Glutamatergic neuron (in vitro differentiated cells): ENCODE measurements around the gene SH3BGR. TPM values are rescaled to one million over a fixed set of nuclear protein-coding genes. Genes with fewer than 3 reads are reported as not detected.

ENCODE experiments used
- DNase-seq: peaks from one replicate; pipeline ENCODE4 v3.0.0; 2022
- H3K27ac Mint-ChIP-seq: one replicate; pipeline ENCODE4 v1.8.0; 2020; ENCODE audit warnings: mild to moderate bottlenecking, mixed read lengths, inconsistent platforms; ENCODE audit not compliant: unreplicated experiment
- H3K27me3 Mint-ChIP-seq: one replicate; pipeline ENCODE4 v1.8.0; 2020; ENCODE audit warnings: mild to moderate bottlenecking, moderate library complexity, mixed read lengths, inconsistent platforms; ENCODE audit not compliant: unreplicated experiment
- H3K36me3 Mint-ChIP-seq: one replicate; pipeline ENCODE4 v1.8.0; 2020; ENCODE audit warnings: mild to moderate bottlenecking, mixed read lengths, inconsistent platforms; ENCODE audit not compliant: unreplicated experiment
- H3K4me1 Mint-ChIP-seq: one replicate; pipeline ENCODE4 v1.8.0; 2020; ENCODE audit warnings: mild to moderate bottlenecking, low read depth, mixed read lengths, inconsistent platforms; ENCODE audit not compliant: unreplicated experiment
- H3K4me3 Mint-ChIP-seq: one replicate; pipeline ENCODE4 v1.8.0; 2020; ENCODE audit warnings: mild to moderate bottlenecking, mixed read lengths, inconsistent platforms; ENCODE audit not compliant: unreplicated experiment
- H3K9me3 Mint-ChIP-seq: one replicate; pipeline ENCODE4 v1.8.0; 2020; ENCODE audit warnings: mild to moderate bottlenecking, moderate library complexity, mixed read lengths, inconsistent platforms; ENCODE audit not compliant: unreplicated experiment
- total RNA-seq: library from RNA; stranded (reverse); fragmentation: NEBNext Ultra II Directional; extraction: Animal tissue kit (Norgen Biotek cat#: 25700); gene quantifications from one replicate; pipeline ENCODE4 v1.2.1, GENCODE V29; 2021; ENCODE audit not compliant: unreplicated experiment
- TF ChIP-seq, protein P1 (sequence below): fragments of 200-600 bp; sonication (generic); IDR thresholded peaks from one replicate; pipeline ENCODE4 v1.5.0; 2021; ENCODE audit not compliant: partially characterized antibody, unreplicated experiment

The SH3BGR gene
- total RNA-seq, 1 donor from 2014 or later, result 1.5 TPM

DNA sequence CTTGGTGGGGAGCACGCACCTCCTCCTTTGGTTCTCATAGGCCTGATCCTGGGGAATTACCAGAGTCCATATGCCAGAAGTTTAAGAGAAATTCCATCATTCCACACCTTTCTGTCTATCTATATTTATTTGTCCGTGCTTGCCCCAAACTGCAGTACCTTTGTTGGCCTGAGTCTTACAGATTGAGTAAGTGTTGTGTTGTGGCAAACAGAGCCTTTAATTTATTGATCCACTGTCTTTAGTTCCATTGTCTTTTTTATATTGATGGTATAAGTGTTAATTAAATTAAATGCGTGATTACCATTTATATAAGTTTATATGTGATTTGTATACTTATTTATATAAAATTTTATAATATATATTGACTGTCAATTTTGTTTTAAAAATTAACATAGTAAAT lies 4.9 kb downstream of the SH3BGR start:
- Mint-ChIP-seq H3K36me3 (no peaks in the 10 kb centered on the region), H3K4me3 (no peak overlapping the region), H3K27ac (no peak overlapping the region), H3K27me3 (peaks cover 2% of the 10 kb centered on the region), H3K4me1 (peaks cover 2% of the 10 kb centered on the region), H3K9me3 (no peaks in the 10 kb centered on the region)
- TF ChIP-seq, protein P1, sequence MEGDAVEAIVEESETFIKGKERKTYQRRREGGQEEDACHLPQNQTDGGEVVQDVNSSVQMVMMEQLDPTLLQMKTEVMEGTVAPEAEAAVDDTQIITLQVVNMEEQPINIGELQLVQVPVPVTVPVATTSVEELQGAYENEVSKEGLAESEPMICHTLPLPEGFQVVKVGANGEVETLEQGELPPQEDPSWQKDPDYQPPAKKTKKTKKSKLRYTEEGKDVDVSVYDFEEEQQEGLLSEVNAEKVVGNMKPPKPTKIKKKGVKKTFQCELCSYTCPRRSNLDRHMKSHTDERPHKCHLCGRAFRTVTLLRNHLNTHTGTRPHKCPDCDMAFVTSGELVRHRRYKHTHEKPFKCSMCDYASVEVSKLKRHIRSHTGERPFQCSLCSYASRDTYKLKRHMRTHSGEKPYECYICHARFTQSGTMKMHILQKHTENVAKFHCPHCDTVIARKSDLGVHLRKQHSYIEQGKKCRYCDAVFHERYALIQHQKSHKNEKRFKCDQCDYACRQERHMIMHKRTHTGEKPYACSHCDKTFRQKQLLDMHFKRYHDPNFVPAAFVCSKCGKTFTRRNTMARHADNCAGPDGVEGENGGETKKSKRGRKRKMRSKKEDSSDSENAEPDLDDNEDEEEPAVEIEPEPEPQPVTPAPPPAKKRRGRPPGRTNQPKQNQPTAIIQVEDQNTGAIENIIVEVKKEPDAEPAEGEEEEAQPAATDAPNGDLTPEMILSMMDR, result peak; percentile 54
- DNase-seq, result no peak

DNA sequence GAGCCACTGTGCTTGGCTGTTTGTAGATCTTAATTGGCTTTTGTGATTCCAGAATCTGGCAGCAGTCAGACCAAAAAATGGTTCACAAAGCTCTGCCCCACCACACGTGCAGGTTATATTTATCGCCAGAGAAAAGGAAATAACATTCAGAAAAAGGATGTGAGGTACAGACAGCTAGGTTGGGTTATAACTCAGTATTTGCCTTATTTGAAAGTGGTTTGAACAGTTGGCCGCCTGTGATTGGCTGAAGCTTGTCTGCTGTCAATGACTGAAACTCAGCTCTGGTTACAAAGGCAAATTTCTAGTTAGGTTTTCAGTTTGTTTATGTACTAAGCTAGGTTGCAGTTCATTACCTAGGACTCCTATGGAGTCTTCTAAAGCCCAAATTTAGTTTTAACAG lies 9.6 kb downstream of the SH3BGR start:
- H3K36me3 Mint-ChIP-seq, result no peaks in the 10 kb centered on the region
- no peaks in the 10 kb centered on the region for H3K4me1 Mint-ChIP-seq
- TF ChIP-seq, protein P1, result no peak
- no peaks in the 10 kb centered on the region for H3K9me3 Mint-ChIP-seq
- H3K4me3 Mint-ChIP-seq, result no peak overlapping the region
- DNase-seq, result no peak
- peak overlapping the region; percentile 2 for H3K27ac Mint-ChIP-seq
- H3K27me3 Mint-ChIP-seq, result peaks cover 2% of the 10 kb centered on the region

DNA sequence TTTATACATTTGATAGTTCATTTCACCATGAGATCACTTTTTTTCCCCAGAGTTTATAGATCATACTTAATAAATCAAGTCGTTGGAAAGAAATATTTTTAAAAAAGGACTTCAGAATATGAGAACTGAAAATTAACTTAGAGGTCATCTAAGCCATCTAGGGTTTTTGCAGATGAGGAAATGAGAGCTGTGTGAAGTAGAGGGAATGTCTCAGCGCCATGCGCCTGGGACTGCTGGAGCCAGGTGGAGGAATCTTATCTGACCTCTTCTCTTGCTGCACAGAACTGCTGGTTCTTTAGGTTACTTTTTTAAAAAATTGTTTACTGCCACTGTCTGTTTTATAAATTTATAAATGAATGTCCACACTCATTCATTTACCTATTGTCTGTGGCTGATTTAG lies 11.5 kb downstream of the SH3BGR start:
- TF ChIP-seq, protein P1, result no peak
- Mint-ChIP-seq H3K27ac (no peak overlapping the region), H3K4me1 (no peaks in the 10 kb centered on the region), H3K36me3 (no peaks in the 10 kb centered on the region), H3K9me3 (no peaks in the 10 kb centered on the region), H3K27me3 (peaks cover 2% of the 10 kb centered on the region), H3K4me3 (no peak overlapping the region)
- no peak for DNase-seq

DNA sequence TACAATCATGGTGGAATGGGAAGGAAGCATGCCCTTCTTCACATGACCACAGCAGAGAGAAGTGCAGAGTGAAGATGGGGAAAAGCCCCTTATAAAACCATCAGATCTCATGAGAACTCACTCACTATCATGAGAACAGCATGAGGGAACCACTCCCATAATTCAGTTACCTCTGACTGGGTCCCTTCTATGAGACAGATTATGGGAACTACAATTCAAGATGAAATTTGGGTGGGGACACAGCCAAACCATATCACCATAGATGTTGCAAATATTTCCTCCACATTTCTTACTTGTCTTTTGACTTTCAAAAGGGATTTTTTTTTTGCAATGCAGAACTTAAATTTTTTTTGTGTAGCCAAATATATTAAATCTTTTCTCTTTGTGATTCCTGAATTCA lies 14.8 kb downstream of the SH3BGR start:
- Mint-ChIP-seq H3K27me3 (no peaks in the 10 kb centered on the region), H3K27ac (no peak overlapping the region), H3K36me3 (no peaks in the 10 kb centered on the region), H3K4me3 (no peak overlapping the region), H3K4me1 (no peaks in the 10 kb centered on the region), H3K9me3 (no peaks in the 10 kb centered on the region)
- DNase-seq, result no peak
- TF ChIP-seq, protein P1, result no peak

DNA sequence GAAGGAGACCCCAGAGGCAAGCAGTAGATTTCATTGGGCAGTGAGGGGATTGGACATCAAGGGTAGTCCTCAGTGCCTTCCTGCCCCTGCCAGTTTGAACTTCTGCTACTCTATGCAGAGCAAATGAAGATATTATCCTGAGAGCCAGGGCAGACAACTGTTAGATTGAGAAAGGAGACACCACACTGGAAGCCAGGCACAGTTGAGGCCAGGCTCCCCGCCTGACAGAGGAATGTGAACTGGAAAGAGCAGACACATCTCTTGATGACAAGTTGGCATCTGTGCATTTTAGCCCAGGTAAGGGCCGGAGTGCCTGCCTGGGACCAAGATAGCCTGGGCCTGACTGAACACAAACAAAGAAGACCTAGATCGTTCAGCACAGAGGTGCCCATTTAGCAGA lies 16.0 kb downstream of the SH3BGR start:
- Mint-ChIP-seq H3K9me3 (no peaks in the 10 kb centered on the region), H3K36me3 (no peaks in the 10 kb centered on the region), H3K4me1 (no peaks in the 10 kb centered on the region), H3K27ac (no peak overlapping the region), H3K4me3 (no peak overlapping the region), H3K27me3 (no peaks in the 10 kb centered on the region)
- DNase-seq, result no peak
- TF ChIP-seq, protein P1, result no peak
